GM12865 (cell line): ENCODE data around the gene ZNF184.

Experiments
- DNase-seq: peaks from one replicate; pipeline ENCODE4 v3.0.0; 2010; ENCODE audit warnings: low read depth
- H3K4me3 ChIP-seq: 2 replicates; pipeline ENCODE4 v1.5.1; 2011; ENCODE audit warnings: mild to moderate bottlenecking, low read depth, low read length, control low read depth
- TF ChIP-seq, protein P1 (sequence below): IDR thresholded peaks from 2 replicates; pipeline ENCODE4 v1.5.1; 2011; ENCODE audit warnings: low read length, control low read depth, low read depth, inconsistent platforms; ENCODE audit not compliant: insufficient read depth; ENCODE audit errors: missing control alignments

The ZNF184 gene

DNA sequence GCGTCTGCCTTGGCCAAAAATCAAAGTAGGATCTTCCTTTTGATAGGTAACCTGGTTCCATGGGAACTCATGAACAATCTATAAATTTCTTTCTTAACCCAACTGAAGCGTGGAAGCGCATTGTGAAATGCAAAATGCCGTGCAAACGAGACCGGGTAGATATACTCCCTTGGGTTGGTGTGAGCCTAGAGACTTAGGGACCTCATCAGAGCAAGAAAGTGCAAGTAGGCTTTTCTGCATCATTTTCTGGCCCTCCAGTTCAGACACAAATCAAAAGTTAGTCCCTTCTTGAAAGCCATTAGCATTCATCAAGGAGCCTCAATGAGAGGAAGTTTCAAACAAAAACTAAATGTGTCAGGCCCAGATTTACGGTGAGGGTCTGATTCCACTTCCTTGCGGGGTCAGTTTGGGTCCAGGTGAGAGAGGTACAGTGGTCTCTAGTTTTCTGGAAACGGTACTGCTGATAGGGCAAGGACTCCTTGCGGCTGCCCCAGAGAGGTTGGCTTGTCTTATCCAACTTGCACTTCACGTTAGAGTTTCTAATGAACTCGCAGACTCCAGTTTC, 5.3 kb upstream of the ZNF184 start:
- TF ChIP-seq, protein P1, sequence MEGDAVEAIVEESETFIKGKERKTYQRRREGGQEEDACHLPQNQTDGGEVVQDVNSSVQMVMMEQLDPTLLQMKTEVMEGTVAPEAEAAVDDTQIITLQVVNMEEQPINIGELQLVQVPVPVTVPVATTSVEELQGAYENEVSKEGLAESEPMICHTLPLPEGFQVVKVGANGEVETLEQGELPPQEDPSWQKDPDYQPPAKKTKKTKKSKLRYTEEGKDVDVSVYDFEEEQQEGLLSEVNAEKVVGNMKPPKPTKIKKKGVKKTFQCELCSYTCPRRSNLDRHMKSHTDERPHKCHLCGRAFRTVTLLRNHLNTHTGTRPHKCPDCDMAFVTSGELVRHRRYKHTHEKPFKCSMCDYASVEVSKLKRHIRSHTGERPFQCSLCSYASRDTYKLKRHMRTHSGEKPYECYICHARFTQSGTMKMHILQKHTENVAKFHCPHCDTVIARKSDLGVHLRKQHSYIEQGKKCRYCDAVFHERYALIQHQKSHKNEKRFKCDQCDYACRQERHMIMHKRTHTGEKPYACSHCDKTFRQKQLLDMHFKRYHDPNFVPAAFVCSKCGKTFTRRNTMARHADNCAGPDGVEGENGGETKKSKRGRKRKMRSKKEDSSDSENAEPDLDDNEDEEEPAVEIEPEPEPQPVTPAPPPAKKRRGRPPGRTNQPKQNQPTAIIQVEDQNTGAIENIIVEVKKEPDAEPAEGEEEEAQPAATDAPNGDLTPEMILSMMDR, result no peak
- peak; percentile 39 for DNase-seq
- peak overlapping the region; percentile 87 for H3K4me3 ChIP-seq

DNA sequence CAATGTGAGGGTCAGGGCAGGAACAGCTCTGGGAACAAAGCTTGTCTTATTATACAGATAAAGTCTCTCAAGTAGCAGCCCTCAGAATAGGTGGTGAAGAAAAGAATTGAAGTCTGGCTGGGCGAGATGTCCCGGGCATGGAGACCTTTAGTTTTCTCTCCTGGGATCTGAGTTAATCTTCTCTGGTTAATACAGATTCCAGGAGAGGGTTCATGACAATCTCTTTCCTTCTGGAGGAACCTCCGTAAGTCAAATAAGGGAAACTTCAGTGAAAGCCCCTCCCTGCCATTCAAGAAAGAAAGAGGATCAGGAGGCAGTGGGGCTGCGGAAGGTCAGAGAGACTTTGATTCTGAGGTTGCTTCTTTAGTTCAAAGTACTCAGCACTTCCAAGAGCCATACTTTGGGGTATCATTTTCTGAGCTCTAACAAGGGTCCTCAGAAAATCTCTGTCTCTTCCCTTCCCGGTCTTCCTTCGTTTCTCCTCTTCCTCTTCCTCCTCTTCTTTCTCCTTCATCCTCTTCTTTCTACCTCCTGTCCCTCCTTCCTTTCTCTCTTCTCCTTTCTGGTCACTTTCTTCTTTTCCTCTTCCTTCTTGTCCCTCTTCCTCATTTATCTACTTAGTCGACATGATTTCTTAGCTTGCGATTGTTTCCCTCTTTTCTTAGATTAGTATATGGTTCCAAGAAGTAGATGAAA, 4.6 kb upstream of the ZNF184 start:
- TF ChIP-seq, protein P1, result no peak
- DNase-seq, result no peak
- H3K4me3 ChIP-seq, result 0 out of 2 replicates have a peak overlapping the region, but pooled peaks have one; percentile 87

DNA sequence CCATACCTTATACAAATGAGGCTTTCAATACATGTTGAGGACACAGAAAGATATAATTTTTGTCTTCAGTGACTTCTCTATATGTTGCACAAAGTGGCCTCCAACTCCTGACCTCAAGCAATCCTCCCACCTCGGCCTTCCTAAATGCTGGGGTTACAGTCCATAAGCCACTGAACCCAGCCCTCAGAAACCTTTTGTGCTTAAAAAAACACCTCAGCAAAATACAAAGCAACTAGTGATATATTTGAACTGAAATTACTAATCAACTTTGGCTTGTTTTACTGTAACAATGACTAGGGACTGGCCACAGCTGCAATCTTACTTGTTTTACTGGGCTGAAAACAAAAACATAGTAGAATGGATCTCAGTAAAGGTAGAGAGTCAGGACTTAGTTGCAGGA, 3.2 kb upstream of the ZNF184 start:
- TF ChIP-seq, protein P1, result no peak
- H3K4me3 ChIP-seq, result no peak overlapping the region
- no peak for DNase-seq

DNA sequence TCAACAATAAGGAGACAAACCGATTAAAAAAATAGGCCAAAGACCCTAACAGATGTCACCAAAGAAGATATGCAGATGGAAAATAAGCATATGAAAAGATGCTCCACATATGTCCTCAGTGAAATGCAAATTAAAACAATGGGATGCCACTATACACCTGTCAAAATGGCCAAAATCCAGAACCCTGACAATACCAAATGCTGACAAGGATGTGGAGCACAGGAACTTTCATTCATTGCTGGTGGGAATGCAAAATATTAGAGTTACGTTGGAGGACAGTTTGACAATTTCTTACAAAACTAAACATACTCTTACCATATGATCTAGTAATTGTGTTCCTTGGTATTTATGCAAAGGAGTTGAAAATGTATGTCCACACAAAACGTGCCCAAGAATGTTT, 1.8 kb upstream of the ZNF184 start:
- H3K4me3 ChIP-seq, result no peak overlapping the region
- TF ChIP-seq, protein P1, result no peak
- no peak for DNase-seq

DNA sequence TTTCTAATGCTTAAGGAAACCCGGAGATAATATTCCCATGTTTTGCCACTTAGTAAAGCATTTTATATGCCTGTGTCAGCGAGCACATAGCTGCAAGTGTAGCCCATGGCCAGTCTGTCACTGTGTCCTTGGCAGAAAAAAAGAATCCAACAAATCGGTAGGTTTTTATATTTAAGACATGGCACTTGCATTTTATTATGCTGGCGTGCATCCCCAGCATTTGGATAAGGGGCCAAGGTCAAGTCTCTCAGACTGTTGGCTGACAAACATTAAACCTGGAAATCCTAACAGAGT, 1.2 kb upstream of the ZNF184 start:
- TF ChIP-seq, protein P1, result no peak
- DNase-seq, result no peak
- no peak overlapping the region for H3K4me3 ChIP-seq

DNA sequence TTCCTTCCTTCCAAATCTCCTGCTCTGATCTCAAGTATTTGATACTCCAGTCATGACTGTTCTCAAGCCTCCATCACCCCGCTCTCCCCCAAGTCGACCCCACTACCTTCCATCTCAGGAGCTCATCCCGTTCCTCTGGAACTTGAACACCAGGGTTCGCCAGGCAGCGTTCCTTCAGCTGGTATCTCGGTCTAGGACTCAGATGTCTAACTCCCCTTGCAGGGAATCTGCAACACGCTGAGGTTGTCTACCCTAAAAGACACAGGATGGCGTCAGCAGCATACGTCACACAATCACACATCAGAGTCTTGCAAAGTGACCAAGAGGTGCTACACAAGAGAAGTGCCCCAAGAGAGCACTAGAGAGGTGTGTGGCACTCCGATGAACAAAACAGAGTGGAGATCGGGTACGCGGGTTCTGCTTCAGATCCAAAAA, 706 bp downstream of the ZNF184 start:
- peak; percentile 81 for DNase-seq
- peak overlapping the region; percentile 74 for H3K4me3 ChIP-seq
- TF ChIP-seq, protein P1, result no peak
